Measurements from ENCODE around the gene NCBP3. TPM values are rescaled to one million over a fixed set of nuclear protein-coding genes. Genes with fewer than 3 reads are reported as not detected.
"Not testable (repeated sequence)": the region's sequence is repeated elsewhere in the genome, so short reads cannot be mapped to it uniquely, and the experiment has no call there.

The NCBP3 gene
- total RNA-seq, 1 experiment from 2014 or later, result 32.8 TPM

DNA sequence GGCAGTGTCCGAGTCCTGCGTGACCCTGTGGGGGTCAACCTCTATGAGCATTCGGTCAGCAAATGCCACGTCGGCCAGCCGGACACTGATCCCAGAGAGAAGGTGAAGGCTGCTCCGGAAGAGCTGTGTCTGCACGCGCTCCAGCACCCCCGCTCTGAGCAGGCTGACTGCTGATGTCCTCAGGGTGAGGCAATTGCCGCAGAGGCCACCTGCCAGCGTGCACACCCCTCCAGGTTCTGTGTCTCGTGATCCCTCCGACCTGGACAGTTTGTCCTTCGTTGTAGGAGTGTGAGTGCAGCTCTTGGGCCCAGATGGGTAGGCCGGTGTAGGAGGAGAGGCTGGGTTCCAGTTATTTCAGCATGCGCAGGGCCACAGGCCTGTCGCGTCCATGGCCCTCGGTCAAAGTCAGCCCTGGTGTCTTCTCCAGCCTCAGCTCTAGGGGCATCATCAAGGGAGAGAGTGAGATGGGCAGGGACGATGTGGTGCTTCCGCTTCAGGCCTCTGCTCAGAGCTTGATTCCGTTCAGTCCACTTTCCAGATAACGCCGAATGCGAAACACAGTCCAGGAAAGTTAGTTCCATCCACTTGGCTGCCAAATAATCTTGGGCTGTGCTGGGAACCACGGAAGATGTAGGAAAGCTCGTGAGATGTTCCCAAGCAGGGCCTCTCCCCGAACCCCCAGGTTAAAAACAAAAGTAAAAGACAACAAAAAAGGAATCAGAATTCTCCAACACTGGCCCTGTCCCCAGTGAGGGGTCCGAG, 15.1 kb upstream of the NCBP3 start:
- TF ChIP-seq, protein P1, sequence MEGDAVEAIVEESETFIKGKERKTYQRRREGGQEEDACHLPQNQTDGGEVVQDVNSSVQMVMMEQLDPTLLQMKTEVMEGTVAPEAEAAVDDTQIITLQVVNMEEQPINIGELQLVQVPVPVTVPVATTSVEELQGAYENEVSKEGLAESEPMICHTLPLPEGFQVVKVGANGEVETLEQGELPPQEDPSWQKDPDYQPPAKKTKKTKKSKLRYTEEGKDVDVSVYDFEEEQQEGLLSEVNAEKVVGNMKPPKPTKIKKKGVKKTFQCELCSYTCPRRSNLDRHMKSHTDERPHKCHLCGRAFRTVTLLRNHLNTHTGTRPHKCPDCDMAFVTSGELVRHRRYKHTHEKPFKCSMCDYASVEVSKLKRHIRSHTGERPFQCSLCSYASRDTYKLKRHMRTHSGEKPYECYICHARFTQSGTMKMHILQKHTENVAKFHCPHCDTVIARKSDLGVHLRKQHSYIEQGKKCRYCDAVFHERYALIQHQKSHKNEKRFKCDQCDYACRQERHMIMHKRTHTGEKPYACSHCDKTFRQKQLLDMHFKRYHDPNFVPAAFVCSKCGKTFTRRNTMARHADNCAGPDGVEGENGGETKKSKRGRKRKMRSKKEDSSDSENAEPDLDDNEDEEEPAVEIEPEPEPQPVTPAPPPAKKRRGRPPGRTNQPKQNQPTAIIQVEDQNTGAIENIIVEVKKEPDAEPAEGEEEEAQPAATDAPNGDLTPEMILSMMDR (IDR thresholded peaks at IDR 0.05; ENCODE audit: insufficient read depth in 1 of 2, low read depth in 1 of 2, low read length in 1 of 2, severe bottlenecking in 1 of 2, unreplicated experiment in 1 of 2), result no peak
- H3K4me3 Mint-ChIP-seq (ENCODE audit: unreplicated experiment), result no peak overlapping the region
- no peaks in the 10 kb centered on the region for H3K27me3 Mint-ChIP-seq (ENCODE audit: insufficient read depth, unreplicated experiment)
- no TSS peak for BruUV-seq (replicated peaks)
- H3K4me1 Mint-ChIP-seq (ENCODE audit: low read depth, unreplicated experiment), result no peaks in the 10 kb centered on the region
- no peak for DNase-seq
- no peaks in the 10 kb centered on the region for H3K4me1 ChIP-seq
- H3K36me3 ChIP-seq (ENCODE audit: control insufficient read depth, insufficient read depth, low read length), result no peaks in the 10 kb centered on the region
- H3K27me3 ChIP-seq (replicated peaks; ENCODE audit: control insufficient read depth, insufficient read depth, low read length), result no peaks in the 10 kb centered on the region
- intact Hi-C loops (cut with micrococcal nuclease; ENCODE audit: unreplicated experiment), result no loop called here
- no peaks in the 10 kb centered on the region for H3K9me3 Mint-ChIP-seq (ENCODE audit: unreplicated experiment)
- H3K9me3 ChIP-seq, result no peaks in the 10 kb centered on the region
- no peak overlapping the region for H3K27ac Mint-ChIP-seq (ENCODE audit: unreplicated experiment)
- ChIA-PET CTCF (no interaction called here), POLR2A (no interaction called here)
- no peak overlapping the region for H3K4me3 ChIP-seq (ENCODE audit: low read depth, low read length)
- no peaks in the 10 kb centered on the region for H3K36me3 Mint-ChIP-seq (ENCODE audit: insufficient read depth, unreplicated experiment)

DNA sequence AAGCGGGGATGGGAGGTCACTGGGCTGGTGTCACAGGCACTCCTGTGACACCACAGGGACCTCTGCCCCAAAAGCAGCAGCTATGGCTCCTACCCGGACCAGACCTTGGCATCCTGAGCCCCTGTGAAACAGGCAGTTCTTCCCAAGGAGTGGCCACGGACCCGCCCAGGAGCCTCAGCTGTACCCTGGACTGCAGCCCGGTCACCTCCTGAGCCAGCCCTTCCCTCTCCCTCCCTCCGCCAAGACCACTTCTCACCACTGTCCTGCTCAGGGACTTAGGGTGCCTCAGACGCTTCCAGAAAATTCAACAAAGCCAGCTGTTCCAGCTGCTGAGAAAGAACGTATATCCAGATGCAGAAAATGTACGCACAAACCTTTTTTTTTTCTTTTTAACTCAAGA, 13.9 kb upstream of the NCBP3 start:
- H3K4me1 Mint-ChIP-seq (ENCODE audit: low read depth, unreplicated experiment), result no peaks in the 10 kb centered on the region
- H3K36me3 Mint-ChIP-seq (ENCODE audit: insufficient read depth, unreplicated experiment), result no peaks in the 10 kb centered on the region
- CTCF ChIA-PET, result no interaction called here
- H3K27ac Mint-ChIP-seq (ENCODE audit: unreplicated experiment), result no peak overlapping the region
- no peaks in the 10 kb centered on the region for H3K36me3 ChIP-seq (ENCODE audit: control insufficient read depth, insufficient read depth, low read length)
- no peaks in the 10 kb centered on the region for H3K9me3 ChIP-seq
- H3K27me3 ChIP-seq (replicated peaks; ENCODE audit: control insufficient read depth, insufficient read depth, low read length), result no peaks in the 10 kb centered on the region
- no peak for DNase-seq
- no peaks in the 10 kb centered on the region for H3K4me1 ChIP-seq
- no peak overlapping the region for H3K4me3 Mint-ChIP-seq (ENCODE audit: unreplicated experiment)
- H3K9me3 Mint-ChIP-seq (ENCODE audit: unreplicated experiment), result no peaks in the 10 kb centered on the region
- TF ChIP-seq, protein P1 (IDR thresholded peaks at IDR 0.05; ENCODE audit: insufficient read depth in 1 of 2, low read depth in 1 of 2, low read length in 1 of 2, severe bottlenecking in 1 of 2, unreplicated experiment in 1 of 2), result no peak
- POLR2A ChIA-PET, result no interaction called here
- no peaks in the 10 kb centered on the region for H3K27me3 Mint-ChIP-seq (ENCODE audit: insufficient read depth, unreplicated experiment)
- intact Hi-C loops (cut with micrococcal nuclease; ENCODE audit: unreplicated experiment), result no loop called here
- no TSS peak for BruUV-seq (replicated peaks)
- no peak overlapping the region for H3K4me3 ChIP-seq (ENCODE audit: low read depth, low read length)

DNA sequence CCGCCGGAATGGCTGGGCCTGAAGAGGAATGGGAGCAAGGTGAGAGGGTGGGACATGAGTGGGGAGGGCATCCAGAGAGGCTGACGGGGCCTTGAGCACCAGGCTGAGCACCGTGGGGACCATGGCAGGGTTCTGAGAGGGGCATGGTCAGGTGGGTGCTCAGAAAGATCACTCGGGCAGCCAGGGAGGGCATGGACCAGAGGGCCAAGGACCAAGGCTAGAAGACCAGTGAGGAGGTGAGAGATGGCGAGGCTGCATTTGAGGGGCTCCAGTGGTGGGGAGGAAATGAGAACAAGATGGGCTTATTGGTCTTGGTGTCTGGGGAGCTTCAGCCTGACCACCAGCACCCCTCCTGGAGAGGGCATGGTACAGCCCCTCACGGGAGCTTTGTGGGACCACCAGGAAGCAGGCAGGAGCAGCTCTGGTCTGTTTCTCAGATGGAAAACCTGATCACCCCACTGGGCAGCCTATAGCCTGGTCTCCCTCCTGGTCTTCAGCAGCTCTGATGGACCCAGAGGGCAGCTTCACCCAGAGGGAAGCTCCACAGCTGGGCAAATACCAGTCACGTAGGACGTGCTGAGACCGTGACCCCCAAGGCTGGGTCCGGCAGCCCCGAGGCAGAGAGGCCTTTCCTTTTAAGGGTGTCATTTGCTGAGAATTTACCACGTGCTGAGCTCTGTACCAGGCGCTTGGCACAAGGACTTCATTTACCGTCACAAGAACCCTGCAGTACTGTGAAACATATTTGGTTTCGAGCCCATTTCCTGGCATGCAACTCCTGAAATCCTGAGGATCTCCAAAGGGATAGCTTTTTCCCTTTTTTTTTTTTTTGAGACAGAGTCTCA, 11.4 kb upstream of the NCBP3 start:
- Histone ChIP-seq H3K27me3 (replicated peaks; ENCODE audit: control insufficient read depth, insufficient read depth, low read length) (no peaks in the 10 kb centered on the region), H3K4me3 (ENCODE audit: low read depth, low read length) (no peak overlapping the region), H3K36me3 (ENCODE audit: control insufficient read depth, insufficient read depth, low read length) (no peaks in the 10 kb centered on the region), H3K4me1 (no peaks in the 10 kb centered on the region), H3K9me3 (no peaks in the 10 kb centered on the region)
- Mint-ChIP-seq H3K36me3 (ENCODE audit: insufficient read depth, unreplicated experiment) (no peaks in the 10 kb centered on the region), H3K9me3 (ENCODE audit: unreplicated experiment) (no peaks in the 10 kb centered on the region), H3K27ac (ENCODE audit: unreplicated experiment) (no peak overlapping the region), H3K27me3 (ENCODE audit: insufficient read depth, unreplicated experiment) (no peaks in the 10 kb centered on the region), H3K4me3 (ENCODE audit: unreplicated experiment) (no peak overlapping the region), H3K4me1 (ENCODE audit: low read depth, unreplicated experiment) (no peaks in the 10 kb centered on the region)
- CTCF ChIA-PET, result interaction anchor here (1.1 kb wide), 1 partner anchor 9 kb away, joined by 4 read pairs; no protein-coding TSS in a partner anchor
- no peak for DNase-seq
- TF ChIP-seq, protein P1 (IDR thresholded peaks at IDR 0.05; ENCODE audit: insufficient read depth in 1 of 2, low read depth in 1 of 2, low read length in 1 of 2, severe bottlenecking in 1 of 2, unreplicated experiment in 1 of 2), result no peak
- POLR2A ChIA-PET, result no interaction called here
- intact Hi-C loops (cut with micrococcal nuclease; ENCODE audit: unreplicated experiment), result no loop called here
- no TSS peak for BruUV-seq (replicated peaks)

DNA sequence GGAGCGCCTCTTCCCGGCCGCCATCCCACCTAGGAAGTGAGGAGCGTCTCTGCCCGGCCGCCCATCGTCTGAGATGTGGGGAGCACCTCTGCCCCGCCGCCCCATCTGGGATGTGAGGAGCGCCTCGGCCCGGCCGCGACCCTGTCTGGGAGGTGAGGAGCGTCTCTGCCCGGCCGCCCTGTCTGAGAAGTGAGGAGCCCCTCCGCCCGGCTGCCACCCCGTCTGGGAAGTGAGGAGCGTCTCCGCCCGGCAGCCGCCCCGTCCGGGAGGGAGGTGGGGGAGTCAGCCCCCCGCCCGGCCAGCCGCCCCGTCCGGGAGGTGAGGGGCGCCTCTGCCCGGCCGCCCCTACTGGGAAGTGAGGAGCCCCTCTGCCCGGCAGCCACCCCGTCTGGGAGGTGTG, 8.2 kb upstream of the NCBP3 start:
- POLR2A ChIA-PET; H3K9me3 Mint-ChIP-seq (ENCODE audit: unreplicated experiment); BruUV-seq (replicated peaks); H3K27me3 ChIP-seq (replicated peaks; ENCODE audit: control insufficient read depth, insufficient read depth, low read length); CTCF ChIA-PET; H3K4me1 Mint-ChIP-seq (ENCODE audit: low read depth, unreplicated experiment); H3K27me3 Mint-ChIP-seq (ENCODE audit: insufficient read depth, unreplicated experiment); H3K4me3 Mint-ChIP-seq (ENCODE audit: unreplicated experiment); H3K4me3 ChIP-seq (ENCODE audit: low read depth, low read length); H3K9me3 ChIP-seq; H3K4me1 ChIP-seq; H3K27ac Mint-ChIP-seq (ENCODE audit: unreplicated experiment); H3K36me3 ChIP-seq (ENCODE audit: control insufficient read depth, insufficient read depth, low read length); DNase-seq; intact Hi-C loops (cut with micrococcal nuclease; ENCODE audit: unreplicated experiment); H3K36me3 Mint-ChIP-seq (ENCODE audit: insufficient read depth, unreplicated experiment): not testable (repeated sequence)

All from Caco-2 (cell line).